ENCODE measurements around the gene CUL2.
"Not testable (repeated sequence)": the region's sequence is repeated elsewhere in the genome, so short reads cannot be mapped to it uniquely, and the experiment has no call there.

- not testable (repeated sequence) for TF ChIP-seq POLR2A (IDR thresholded peaks at IDR 0.05; ENCODE audit: low read depth, low read length); CTCF (conservative IDR thresholded peaks at IDR 0.05; ENCODE audit: low read depth, low read length); SMC3 (IDR thresholded peaks at IDR 0.05; ENCODE audit: low read depth, low read length); MAFK (IDR thresholded peaks at IDR 0.05; ENCODE audit: low read depth, low read length); BHLHE40 (IDR thresholded peaks at IDR 0.05; ENCODE audit: low read depth, low read length); RFX5 (IDR thresholded peaks at IDR 0.05; ENCODE audit: low read depth, low read length); USF2 (IDR thresholded peaks at IDR 0.05; ENCODE audit: low read depth, low read length); MXI1 (IDR thresholded peaks at IDR 0.05; ENCODE audit: borderline replicate concordance, low read depth, low read length); FOS (IDR thresholded peaks at IDR 0.05; ENCODE audit: low read depth, low read length); CEBPB (IDR thresholded peaks at IDR 0.05; ENCODE audit: low read depth, low read length)
- TF ChIP-seq, protein P1, sequence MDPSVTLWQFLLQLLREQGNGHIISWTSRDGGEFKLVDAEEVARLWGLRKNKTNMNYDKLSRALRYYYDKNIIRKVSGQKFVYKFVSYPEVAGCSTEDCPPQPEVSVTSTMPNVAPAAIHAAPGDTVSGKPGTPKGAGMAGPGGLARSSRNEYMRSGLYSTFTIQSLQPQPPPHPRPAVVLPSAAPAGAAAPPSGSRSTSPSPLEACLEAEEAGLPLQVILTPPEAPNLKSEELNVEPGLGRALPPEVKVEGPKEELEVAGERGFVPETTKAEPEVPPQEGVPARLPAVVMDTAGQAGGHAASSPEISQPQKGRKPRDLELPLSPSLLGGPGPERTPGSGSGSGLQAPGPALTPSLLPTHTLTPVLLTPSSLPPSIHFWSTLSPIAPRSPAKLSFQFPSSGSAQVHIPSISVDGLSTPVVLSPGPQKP (IDR thresholded peaks at IDR 0.05; ENCODE audit: borderline replicate concordance, low read depth, low read length) = not testable (repeated sequence)
Measured at GRCh38 chr10:34971606-34972334, 118.4 kb downstream of the CUL2 start.

All from IMR-90 (cell line).